GM21423 (cell line): ENCODE results near the gene CLRN3.

ENCODE experiments used
- ATAC-seq: cut with Tn5 transposase; IDR thresholded peaks from one replicate; pipeline ENCODE4 v1.9.1; 2021; ENCODE audit warnings: mild to moderate bottlenecking, moderate library complexity; ENCODE audit not compliant: unreplicated experiment

Gene CLRN3

GRCh38 chr10:127850944-127851343 is 41.8 kb downstream of the CLRN3 start:
- no peak for ATAC-seq

- no peak for ATAC-seq
Measured at GRCh38 chr10:127849921-127850320, 42.8 kb downstream of the CLRN3 start.

GRCh38 chr10:127849224-127849623 is 43.5 kb downstream of the CLRN3 start:
- ATAC-seq, result no peak

GRCh38 chr10:127848226-127848625 is 44.5 kb downstream of the CLRN3 start:
- no peak for ATAC-seq

GRCh38 chr10:127845756-127846155 is 47.0 kb downstream of the CLRN3 start:
- no peak for ATAC-seq

- no peak for ATAC-seq
Measured at GRCh38 chr10:127840884-127841283, 51.9 kb downstream of the CLRN3 start.

- no peak for ATAC-seq
Measured at GRCh38 chr10:127836966-127837365, 55.8 kb downstream of the CLRN3 start.

GRCh38 chr10:127836176-127836575 is 56.6 kb downstream of the CLRN3 start:
- no peak for ATAC-seq

GRCh38 chr10:127834791-127835190 is 58.0 kb downstream of the CLRN3 start:
- no peak for ATAC-seq

- no peak for ATAC-seq
Measured at GRCh38 chr10:127834221-127834620, 58.5 kb downstream of the CLRN3 start.

- no peak for ATAC-seq
Measured at GRCh38 chr10:127833804-127834203, 58.9 kb downstream of the CLRN3 start.

- ATAC-seq, result no peak
Measured at GRCh38 chr10:127832501-127832900, 60.2 kb downstream of the CLRN3 start.

- no peak for ATAC-seq
Measured at GRCh38 chr10:127830414-127830813, 62.3 kb downstream of the CLRN3 start.
